HG03521 (cell line): ENCODE measurements around the gene AADACL3.
"Not testable (repeated sequence)": the region's sequence is repeated elsewhere in the genome, so short reads cannot be mapped to it uniquely, and the experiment has no call there.

Experiments used
- ATAC-seq: cut with Tn5 transposase; IDR thresholded peaks from one replicate; pipeline ENCODE4 v1.9.1; 2021; ENCODE audit warnings: mild to moderate bottlenecking, moderate library complexity; ENCODE audit not compliant: unreplicated experiment

Gene AADACL3

GRCh38 chr1:12713651-12714050, 2.3 kb upstream of the AADACL3 start:
- ATAC-seq, result not testable (repeated sequence)

GRCh38 chr1:12714710-12715475, 1.0 kb upstream of the AADACL3 start:
- no peak for ATAC-seq

- no peak for ATAC-seq
Measured at GRCh38 chr1:12717301-12717838, 1.5 kb downstream of the AADACL3 start.

- no peak for ATAC-seq
Measured at GRCh38 chr1:12722626-12723025, 6.7 kb downstream of the AADACL3 start.

- no peak for ATAC-seq
Measured at GRCh38 chr1:12728391-12728790, 12.5 kb downstream of the AADACL3 start.

GRCh38 chr1:12730156-12730555, 14.2 kb downstream of the AADACL3 start:
- no peak for ATAC-seq

GRCh38 chr1:12731084-12731483, 15.2 kb downstream of the AADACL3 start:
- ATAC-seq, result not testable (repeated sequence)

- ATAC-seq, result no peak
Measured at GRCh38 chr1:12734651-12735050, 18.7 kb downstream of the AADACL3 start.

GRCh38 chr1:12738934-12739333, 23.0 kb downstream of the AADACL3 start:
- no peak for ATAC-seq

GRCh38 chr1:12739613-12740012, 23.7 kb downstream of the AADACL3 start:
- ATAC-seq, result no peak

GRCh38 chr1:12741946-12742345, 26.0 kb downstream of the AADACL3 start:
- ATAC-seq, result no peak

- no peak for ATAC-seq
Measured at GRCh38 chr1:12745126-12745991, 29.4 kb downstream of the AADACL3 start.

GRCh38 chr1:12745992-12746323, 30.0 kb downstream of the AADACL3 start, which contains the start of gene CFAP107:
TSS of gene CFAP107 (plus strand) at chr1:12746200. CDS start at chr1:12746431, 231 bp downstream.
- no peak for ATAC-seq

GRCh38 chr1:12748778-12749355, 33.0 kb downstream of the AADACL3 start:
- no peak for ATAC-seq

GRCh38 chr1:12754738-12755137, 38.8 kb downstream of the AADACL3 start:
- no peak for ATAC-seq

GRCh38 chr1:12756273-12756672, 40.4 kb downstream of the AADACL3 start:
- no peak for ATAC-seq

- no peak for ATAC-seq
Measured at GRCh38 chr1:12756768-12757413, 41.0 kb downstream of the AADACL3 start.

- ATAC-seq, result no peak
Measured at GRCh38 chr1:12757836-12758235, 41.9 kb downstream of the AADACL3 start.

- ATAC-seq, result no peak
Measured at GRCh38 chr1:12760256-12760795, 44.4 kb downstream of the AADACL3 start.

- ATAC-seq, result no peak
Measured at GRCh38 chr1:12761781-12762180, 45.9 kb downstream of the AADACL3 start.

- no peak for ATAC-seq
Measured at GRCh38 chr1:12762766-12763165, 46.9 kb downstream of the AADACL3 start.
